HCT116 (cell line): ENCODE data around the gene MYO3B. TPM values are rescaled to one million over a fixed set of nuclear protein-coding genes. Genes with fewer than 3 reads are reported as not detected.

Experiments
- ATAC-seq: fragments of 200-7000 bp; cut with Tn5 transposase; 2 replicates; pipeline ENCODE4 v1.9.1; 2020; ENCODE audit warnings: mild to moderate bottlenecking, moderate library complexity
- BruUV-seq: library from RNA; stranded (reverse); fragments of 400-500 nt; replicated peaks from 2 replicates; lab custom pipeline; 2021; lab: Mats Ljungman, UMichigan
- CTCF ChIA-PET: fragments of 300-600 bp; sonication (Branson Sonifier 250); formaldehyde crosslinking; loops from one replicate; lab custom pipeline; 2021; ENCODE audit warnings: antibody characterized with exemption; lab: Charles Lee
- POLR2A ChIA-PET: fragments of 300-600, 350-600 bp; sonication (Branson Sonifier 250); formaldehyde crosslinking; loops from one replicate; lab custom pipeline; 2021; ENCODE audit warnings: antibody characterized with exemption; lab: Charles Lee
- RAD21 ChIA-PET, 2 experiments: fragments of 300-600 bp; sonication (Branson Sonifier 250); formaldehyde crosslinking; loops; one replicate each; lab custom pipeline; 2023; ENCODE audit warnings: low total read pairs in 2 of 2; ENCODE audit not compliant: uncharacterized antibody in 2 of 2, unreplicated experiment in 2 of 2, low non-redundant PET in 1 of 2; lab: Charles Lee
- DNase-seq: peaks from one replicate; pipeline ENCODE4 v3.0.0-alpha.2; 2010; ENCODE audit warnings: low read depth, low spot score
- H2AFZ ChIP-seq: fragments of 200-600 bp; shearing (Covaris generic), sonication (generic); 2 replicates; pipeline ENCODE4 v1.6.1; 2017; ENCODE audit warnings: low read depth, mixed run types, mixed read lengths, antibody characterized with exemption, low read length; ENCODE audit not compliant: poor library complexity, severe bottlenecking
- H3K27ac ChIP-seq: 2 replicates; pipeline ENCODE4 v1.5.1; 2012; ENCODE audit warnings: low read depth, low read length
- H3K27me3 ChIP-seq: fragments of 200-600 bp; sonication (generic); 2 replicates; pipeline ENCODE4 v1.6.1; 2016; ENCODE audit warnings: mixed run types, low read length, mixed read lengths; ENCODE audit not compliant: insufficient read depth
- H3K36me3 ChIP-seq, 2 experiments: fragments of 200-500 bp in 1 of 2; fragments of 200-600 bp in 1 of 2; sonication (Bioruptor generic) in 1 of 2; sonication (generic) in 1 of 2; 2 replicates each; pipeline versions ENCODE4 v1.5.1 to v1.6.1; 2014 to 2016; ENCODE audit warnings: low read length in 2 of 2, inconsistent platforms in 1 of 2, mixed read lengths in 1 of 2, mixed run types in 1 of 2; ENCODE audit not compliant: insufficient read depth in 2 of 2, control insufficient read depth in 1 of 2
- H3K4me1 ChIP-seq, 2 experiments: fragments of 200-600 bp in 1 of 2; sonication (generic) in 1 of 2; 2 replicates each; pipeline versions ENCODE4 v1.5.1 to v1.6.1; 2012 to 2017; ENCODE audit warnings: low read length in 2 of 2, inconsistent platforms in 1 of 2, mild to moderate bottlenecking in 1 of 2, mixed read lengths in 1 of 2, mixed run types in 1 of 2, moderate library complexity in 1 of 2; ENCODE audit not compliant: insufficient read depth in 2 of 2, control insufficient read depth in 1 of 2
- H3K4me2 ChIP-seq: fragments of 200-600 bp; sonication (generic); 2 replicates; pipeline ENCODE4 v1.6.1; 2017; ENCODE audit warnings: mixed run types, low read length, mixed read lengths
- H3K4me3 ChIP-seq, 2 experiments: fragments of 200-600 bp in 1 of 2; sonication (generic) in 1 of 2; replicated peaks in 1 of 2; 2 replicates each; pipeline ENCODE4 v1.5.1; 2011 to 2016; ENCODE audit warnings: low read length in 2 of 2, control low read depth in 1 of 2, low read depth in 1 of 2, mild to moderate bottlenecking in 1 of 2, mixed read lengths in 1 of 2, mixed run types in 1 of 2
- H3K79me2 ChIP-seq: fragments of 200-600 bp; sonication (generic); 2 replicates; pipeline ENCODE4 v1.6.1; 2017; ENCODE audit warnings: mild to moderate bottlenecking, mixed run types, low read length, moderate library complexity, mixed read lengths; ENCODE audit not compliant: insufficient read depth
- H3K9ac ChIP-seq: fragments of 200-600 bp; sonication (generic); 2 replicates; pipeline ENCODE4 v1.6.1; 2016; ENCODE audit warnings: low read length, mixed read lengths
- H3K9me2 ChIP-seq: fragments of 200-600 bp; sonication (generic), shearing (Covaris generic); 2 replicates; pipeline ENCODE4 v1.6.1; 2017; ENCODE audit warnings: mixed run types, mild to moderate bottlenecking, moderate library complexity; ENCODE audit not compliant: insufficient read depth
- H3K9me3 ChIP-seq, 2 experiments: fragments of 200-500 bp in 1 of 2; fragments of 200-600 bp in 1 of 2; sonication (Bioruptor generic) in 1 of 2; sonication (generic) in 1 of 2; 2 replicates each; pipeline ENCODE4 v1.6.1; 2014 to 2017; ENCODE audit warnings: low read length in 2 of 2, mixed read lengths in 2 of 2, inconsistent platforms in 1 of 2, low read depth in 1 of 2, mild to moderate bottlenecking in 1 of 2, mixed run types in 1 of 2, moderate library complexity in 1 of 2; ENCODE audit not compliant: control insufficient read depth in 1 of 2, insufficient read depth in 1 of 2
- H4K20me1 ChIP-seq: fragments of 200-600 bp; sonication (generic), shearing (Covaris generic); 2 replicates; pipeline ENCODE4 v1.6.1; 2017; ENCODE audit warnings: mixed run types, mild to moderate bottlenecking, moderate library complexity; ENCODE audit not compliant: insufficient read depth
- EGR1 ChIP-seq: IDR thresholded peaks from 2 replicates; pipeline ENCODE4 v1.6.1; 2012; ENCODE audit warnings: low read depth
- ELF1 ChIP-seq: IDR thresholded peaks from 2 replicates; pipeline ENCODE4 v1.6.1; 2012; ENCODE audit warnings: low read depth, borderline replicate concordance
- FOSL1 ChIP-seq: IDR thresholded peaks from 2 replicates; pipeline ENCODE4 v1.6.1; 2012; ENCODE audit warnings: low read depth
- RAD21 ChIP-seq: IDR thresholded peaks from 2 replicates; pipeline ENCODE4 v1.6.1; 2012; ENCODE audit warnings: low read depth, mild to moderate bottlenecking
- SP1 ChIP-seq: IDR thresholded peaks from 2 replicates; pipeline ENCODE4 v1.6.1; 2012; ENCODE audit warnings: low read depth
- ZFX ChIP-seq: fragments of 450-650 bp; IDR thresholded peaks from 2 replicates; pipeline ENCODE4 v1.6.1; 2017
- ZNF274 ChIP-seq: fragments of 200-500 bp; sonication (Bioruptor generic); IDR thresholded peaks from 2 replicates; pipeline ENCODE4 v1.6.1; 2014; ENCODE audit warnings: mild to moderate bottlenecking, low read depth, low read length, inconsistent platforms
- intact Hi-C: fragments of 100-400 bp; cut with micrococcal nuclease; formaldehyde crosslinking; loops from 2 replicates; pipeline ENCODE4 v1.10.0; 2022
- total RNA-seq: library from RNA; stranded (reverse); gene quantifications from one replicate; pipeline ENCODE4 v1.2.1, GENCODE V29; 2021; ENCODE audit not compliant: unreplicated experiment
- TF ChIP-seq, protein P1 (sequence below): IDR thresholded peaks from 2 replicates; pipeline ENCODE4 v1.6.1; 2012
- TF ChIP-seq, protein P2 (sequence below): IDR thresholded peaks from 2 replicates; pipeline ENCODE4 v1.6.1; 2012; ENCODE audit warnings: low read depth
- TF ChIP-seq, protein P3 (sequence below), 3 experiments: fragments of 200-600 bp in 1 of 3; sonication (generic) in 1 of 3; IDR thresholded peaks in 2 of 3; conservative IDR thresholded peaks in 1 of 3; 2 replicates each; pipeline ENCODE4 v1.5.1; 2012 to 2017; ENCODE audit warnings: low read depth in 2 of 3, low read length in 2 of 3, antibody characterized with exemption in 1 of 3, borderline replicate concordance in 1 of 3, control low read depth in 1 of 3, mild to moderate bottlenecking in 1 of 3, mixed read lengths in 1 of 3, mixed run types in 1 of 3, moderate library complexity in 1 of 3; ENCODE audit not compliant: insufficient read depth in 1 of 3

Gene MYO3B
- total RNA-seq, 1 experiment from 2014 or later: not detected

DNA sequence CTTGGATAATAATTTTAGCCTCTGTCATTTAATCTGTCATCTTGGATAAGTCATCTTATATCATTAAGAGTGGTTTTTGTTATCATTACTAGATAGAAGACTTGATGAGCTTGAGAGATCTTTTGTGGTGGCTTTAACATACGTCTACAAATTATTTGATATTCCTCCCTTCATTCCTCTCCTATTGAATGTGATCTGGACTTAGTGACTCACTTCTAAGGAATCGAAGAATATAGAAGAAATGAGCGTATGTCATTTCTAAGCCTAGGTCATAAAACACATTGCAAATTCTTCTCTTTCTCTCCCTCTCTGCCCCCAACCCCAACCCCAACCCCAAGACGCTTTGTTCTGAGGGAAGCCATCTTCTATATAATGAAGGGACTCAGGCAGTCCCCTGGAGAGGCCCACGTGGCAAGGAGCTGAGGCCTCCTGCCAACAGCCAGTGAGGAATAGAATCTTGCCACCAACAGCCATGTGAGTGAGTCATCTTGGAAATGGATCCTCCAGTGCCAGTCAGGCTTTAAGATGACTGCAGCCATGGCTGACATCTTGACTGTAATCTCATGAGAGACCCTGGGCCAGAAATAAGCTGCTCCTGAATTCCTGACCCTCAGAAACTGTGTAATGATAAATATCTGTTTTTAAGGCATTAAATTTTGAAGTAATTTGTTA lies 315.6 kb downstream of the MYO3B start:
- ATAC-seq: 0 out of 2 replicates have a peak, but pooled peaks have one; percentile 36
- Histone ChIP-seq H4K20me1 (no peaks in the 10 kb centered on the region), H3K9me3 (no peaks in the 10 kb centered on the region), H3K4me1 (peaks cover 0 to 7% of the 10 kb centered on the region in 2 experiments; a peak in 2 of 4 replicates), H3K79me2 (no peaks in the 10 kb centered on the region), H3K9ac (no peak overlapping the region)
- RAD21 ChIA-PET: no interaction called here
- DNase-seq: no peak
- intact Hi-C loops: no loop called here
- no peak for TF ChIP-seq ZNF274
- TF ChIP-seq, protein P1, sequence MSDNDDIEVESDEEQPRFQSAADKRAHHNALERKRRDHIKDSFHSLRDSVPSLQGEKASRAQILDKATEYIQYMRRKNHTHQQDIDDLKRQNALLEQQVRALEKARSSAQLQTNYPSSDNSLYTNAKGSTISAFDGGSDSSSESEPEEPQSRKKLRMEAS: 0 out of 2 replicates have a peak, but pooled peaks have one; percentile 19
- TF ChIP-seq, all 23 proteins: peak for 1
- Histone ChIP-seq H3K27me3 (no peaks in the 10 kb centered on the region), H3K9me2 (no peaks in the 10 kb centered on the region), H3K4me2 (no peak overlapping the region), H3K27ac (no peak overlapping the region), H3K4me3 (no peak overlapping the region), H3K36me3 (no peaks in the 10 kb centered on the region), H2AFZ (peak overlapping the region; percentile 4)
- no TSS peak for BruUV-seq
- ChIA-PET POLR2A (no interaction called here), CTCF (no interaction called here)

DNA sequence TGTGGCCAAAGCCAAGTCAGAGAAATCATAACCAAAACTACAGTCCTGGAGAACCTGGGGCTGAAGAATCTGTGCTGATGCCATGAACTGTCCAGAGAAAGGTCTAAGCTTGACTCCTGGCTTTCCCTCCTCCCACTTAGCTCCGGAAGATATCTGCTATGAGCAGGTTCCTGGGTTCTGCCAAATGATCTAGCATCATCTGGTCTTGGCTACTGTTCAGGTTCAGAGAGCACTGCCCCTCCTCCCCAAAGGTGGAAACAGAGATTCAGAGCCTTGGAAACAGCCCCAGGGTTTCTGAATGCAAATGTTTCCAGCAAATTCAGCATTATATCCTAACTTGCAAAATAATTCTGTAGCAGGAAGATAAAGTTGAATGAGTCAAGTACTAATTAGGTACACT lies 317.9 kb downstream of the MYO3B start:
- no peak overlapping the region for H3K9ac ChIP-seq
- H3K36me3 ChIP-seq: no peaks in the 10 kb centered on the region
- intact Hi-C loops: no loop called here
- no peaks in the 10 kb centered on the region for H3K9me3 ChIP-seq
- BruUV-seq: no TSS peak
- no peak for DNase-seq
- H3K9me2 ChIP-seq: no peaks in the 10 kb centered on the region
- no peak for ATAC-seq
- peaks cover 0 to 7% of the 10 kb centered on the region in 2 experiments; a peak in 2 of 4 replicates for H3K4me1 ChIP-seq
- CTCF ChIA-PET: no interaction called here
- POLR2A ChIA-PET: no interaction called here
- H3K27ac ChIP-seq: no peak overlapping the region
- no peaks in the 10 kb centered on the region for H4K20me1 ChIP-seq
- RAD21 ChIA-PET: no interaction called here
- no peaks in the 10 kb centered on the region for H3K79me2 ChIP-seq
- TF ChIP-seq SP1: no peak
- TF ChIP-seq, protein P2, sequence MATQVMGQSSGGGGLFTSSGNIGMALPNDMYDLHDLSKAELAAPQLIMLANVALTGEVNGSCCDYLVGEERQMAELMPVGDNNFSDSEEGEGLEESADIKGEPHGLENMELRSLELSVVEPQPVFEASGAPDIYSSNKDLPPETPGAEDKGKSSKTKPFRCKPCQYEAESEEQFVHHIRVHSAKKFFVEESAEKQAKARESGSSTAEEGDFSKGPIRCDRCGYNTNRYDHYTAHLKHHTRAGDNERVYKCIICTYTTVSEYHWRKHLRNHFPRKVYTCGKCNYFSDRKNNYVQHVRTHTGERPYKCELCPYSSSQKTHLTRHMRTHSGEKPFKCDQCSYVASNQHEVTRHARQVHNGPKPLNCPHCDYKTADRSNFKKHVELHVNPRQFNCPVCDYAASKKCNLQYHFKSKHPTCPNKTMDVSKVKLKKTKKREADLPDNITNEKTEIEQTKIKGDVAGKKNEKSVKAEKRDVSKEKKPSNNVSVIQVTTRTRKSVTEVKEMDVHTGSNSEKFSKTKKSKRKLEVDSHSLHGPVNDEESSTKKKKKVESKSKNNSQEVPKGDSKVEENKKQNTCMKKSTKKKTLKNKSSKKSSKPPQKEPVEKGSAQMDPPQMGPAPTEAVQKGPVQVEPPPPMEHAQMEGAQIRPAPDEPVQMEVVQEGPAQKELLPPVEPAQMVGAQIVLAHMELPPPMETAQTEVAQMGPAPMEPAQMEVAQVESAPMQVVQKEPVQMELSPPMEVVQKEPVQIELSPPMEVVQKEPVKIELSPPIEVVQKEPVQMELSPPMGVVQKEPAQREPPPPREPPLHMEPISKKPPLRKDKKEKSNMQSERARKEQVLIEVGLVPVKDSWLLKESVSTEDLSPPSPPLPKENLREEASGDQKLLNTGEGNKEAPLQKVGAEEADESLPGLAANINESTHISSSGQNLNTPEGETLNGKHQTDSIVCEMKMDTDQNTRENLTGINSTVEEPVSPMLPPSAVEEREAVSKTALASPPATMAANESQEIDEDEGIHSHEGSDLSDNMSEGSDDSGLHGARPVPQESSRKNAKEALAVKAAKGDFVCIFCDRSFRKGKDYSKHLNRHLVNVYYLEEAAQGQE: no peak
- TF ChIP-seq EGR1: no peak
- TF ChIP-seq FOSL1: no peak
- no peak for TF ChIP-seq ZFX
- TF ChIP-seq, protein P3, sequence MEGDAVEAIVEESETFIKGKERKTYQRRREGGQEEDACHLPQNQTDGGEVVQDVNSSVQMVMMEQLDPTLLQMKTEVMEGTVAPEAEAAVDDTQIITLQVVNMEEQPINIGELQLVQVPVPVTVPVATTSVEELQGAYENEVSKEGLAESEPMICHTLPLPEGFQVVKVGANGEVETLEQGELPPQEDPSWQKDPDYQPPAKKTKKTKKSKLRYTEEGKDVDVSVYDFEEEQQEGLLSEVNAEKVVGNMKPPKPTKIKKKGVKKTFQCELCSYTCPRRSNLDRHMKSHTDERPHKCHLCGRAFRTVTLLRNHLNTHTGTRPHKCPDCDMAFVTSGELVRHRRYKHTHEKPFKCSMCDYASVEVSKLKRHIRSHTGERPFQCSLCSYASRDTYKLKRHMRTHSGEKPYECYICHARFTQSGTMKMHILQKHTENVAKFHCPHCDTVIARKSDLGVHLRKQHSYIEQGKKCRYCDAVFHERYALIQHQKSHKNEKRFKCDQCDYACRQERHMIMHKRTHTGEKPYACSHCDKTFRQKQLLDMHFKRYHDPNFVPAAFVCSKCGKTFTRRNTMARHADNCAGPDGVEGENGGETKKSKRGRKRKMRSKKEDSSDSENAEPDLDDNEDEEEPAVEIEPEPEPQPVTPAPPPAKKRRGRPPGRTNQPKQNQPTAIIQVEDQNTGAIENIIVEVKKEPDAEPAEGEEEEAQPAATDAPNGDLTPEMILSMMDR (IDR thresholded peaks at IDR 0.05 in 2 of 3, conservative IDR thresholded peaks at IDR 0.05 in 1 of 3; ENCODE audit: borderline replicate concordance in 1 of 3, insufficient read depth in 1 of 3, low read depth in 2 of 3, low read length in 2 of 3): no peak
- no peak for TF ChIP-seq RAD21
- no peak for TF ChIP-seq ELF1
- no peak overlapping the region for H3K4me2 ChIP-seq
- no peaks in the 10 kb centered on the region for H3K27me3 ChIP-seq
- no peak overlapping the region for H2AFZ ChIP-seq
- no peak overlapping the region for H3K4me3 ChIP-seq
